Caco-2 (cell line): ENCODE measurements around the gene RFX2. TPM values are rescaled to one million over a fixed set of nuclear protein-coding genes. Genes with fewer than 3 reads are reported as not detected.

Experiments
- BruUV-seq: library from RNA; stranded (reverse); fragments of 400-500 nt; replicated peaks from 2 replicates; lab custom pipeline; 2021; lab: Mats Ljungman, UMichigan
- CTCF ChIA-PET: fragments of 300-600 bp; sonication (Branson Sonifier 250); formaldehyde crosslinking; loops from one replicate; lab custom pipeline; 2022; ENCODE audit warnings: antibody characterized with exemption; lab: Charles Lee
- POLR2A ChIA-PET: fragments of 300-600 bp; sonication (Branson Sonifier 250); formaldehyde crosslinking; loops from one replicate; lab custom pipeline; 2022; ENCODE audit warnings: antibody characterized with exemption; lab: Charles Lee
- DNase-seq, 2 experiments: peaks; one replicate each; pipeline versions ENCODE4 v3.0.0 to v3.0.0-alpha.2; 2020 to 2022
- H3K27me3 ChIP-seq: replicated peaks from 2 replicates; pipeline ENCODE4 v1.6.0; 2011; ENCODE audit warnings: low read length; ENCODE audit not compliant: control insufficient read depth, insufficient read depth
- H3K36me3 ChIP-seq: 2 replicates; pipeline ENCODE4 v1.5.1; 2011; ENCODE audit warnings: low read length; ENCODE audit not compliant: control insufficient read depth, insufficient read depth
- H3K4me1 ChIP-seq: fragments of 250-450 bp; sonication (Bioruptor Pico); 2 replicates; pipeline ENCODE4 v1.5.1; 2020; ENCODE audit warnings: mild to moderate bottlenecking
- H3K4me3 ChIP-seq: 2 replicates; pipeline ENCODE4 v1.5.1; 2011; ENCODE audit warnings: low read depth, mild to moderate bottlenecking, control low read depth, low read length
- H3K9me3 ChIP-seq: fragments of 250-450 bp; sonication (Bioruptor Pico); 2 replicates; pipeline ENCODE4 v1.5.1; 2020; ENCODE audit warnings: mild to moderate bottlenecking, moderate library complexity
- H3K27ac Mint-ChIP-seq: one replicate; pipeline ENCODE4 v1.8.0; 2022; ENCODE audit warnings: mixed read lengths; ENCODE audit not compliant: unreplicated experiment
- H3K27me3 Mint-ChIP-seq: one replicate; pipeline ENCODE4 v1.8.0; 2022; ENCODE audit warnings: mixed read lengths; ENCODE audit not compliant: insufficient read depth, unreplicated experiment
- H3K36me3 Mint-ChIP-seq: one replicate; pipeline ENCODE4 v1.8.0; 2022; ENCODE audit warnings: mild to moderate bottlenecking, mixed read lengths; ENCODE audit not compliant: insufficient read depth, unreplicated experiment
- H3K4me1 Mint-ChIP-seq: one replicate; pipeline ENCODE4 v1.8.0; 2022; ENCODE audit warnings: low read depth, mixed read lengths; ENCODE audit not compliant: unreplicated experiment
- H3K4me3 Mint-ChIP-seq: one replicate; pipeline ENCODE4 v1.8.0; 2022; ENCODE audit warnings: mild to moderate bottlenecking, moderate library complexity, mixed read lengths; ENCODE audit not compliant: unreplicated experiment
- H3K9me3 Mint-ChIP-seq: one replicate; pipeline ENCODE4 v1.8.0; 2022; ENCODE audit warnings: mixed read lengths; ENCODE audit not compliant: unreplicated experiment
- CTCF ChIP-seq, 2 experiments: fragments of 200-600 bp in 1 of 2; IDR thresholded peaks; 1 replicate in 1 of 2; 2 replicates in 1 of 2; pipeline versions ENCODE4 v1.5.1 to v1.8.0; 2011 to 2022; ENCODE audit warnings: antibody characterized with exemption in 1 of 2, control low read depth in 1 of 2, inconsistent platforms in 1 of 2, low read depth in 1 of 2, low read length in 1 of 2, mild to moderate bottlenecking in 1 of 2, moderate library complexity in 1 of 2; ENCODE audit not compliant: insufficient read depth in 1 of 2, severe bottlenecking in 1 of 2, unreplicated experiment in 1 of 2
- intact Hi-C: fragments of 100-400 bp; cut with micrococcal nuclease; formaldehyde crosslinking; loops from one replicate; pipeline ENCODE4 v1.10.0; 2022; ENCODE audit not compliant: unreplicated experiment
- total RNA-seq: library from RNA; stranded (reverse); gene quantifications from 2 replicates; pipeline ENCODE4 v1.2.3, GENCODE V29; 2022

The RFX2 gene
- total RNA-seq, 1 experiment from 2014 or later: 9.3 TPM

GRCh38 chr19:5996102-5996501 lies 114.2 kb downstream of the RFX2 start:
- no peak for DNase-seq
- no peak overlapping the region for H3K4me3 ChIP-seq
- Mint-ChIP-seq H3K27me3 (no peaks in the 10 kb centered on the region), H3K4me1 (no peaks in the 10 kb centered on the region), H3K36me3 (no peaks in the 10 kb centered on the region), H3K4me3 (no peak overlapping the region), H3K27ac (no peak overlapping the region), H3K9me3 (no peaks in the 10 kb centered on the region)
- CTCF ChIA-PET: no interaction called here
- H3K4me1 ChIP-seq: 0 out of 2 replicates have a peak, but pooled peaks cover 6% of the 10 kb centered on the region
- POLR2A ChIA-PET: no interaction called here
- TF ChIP-seq CTCF (IDR thresholded peaks at IDR 0.05; ENCODE audit: insufficient read depth in 1 of 2, low read depth in 1 of 2, low read length in 1 of 2, severe bottlenecking in 1 of 2, unreplicated experiment in 1 of 2): no peak
- no peaks in the 10 kb centered on the region for H3K27me3 ChIP-seq
- intact Hi-C loops: no loop called here
- BruUV-seq: no TSS peak
- H3K36me3 ChIP-seq: no peaks in the 10 kb centered on the region
- no peaks in the 10 kb centered on the region for H3K9me3 ChIP-seq

GRCh38 chr19:5995606-5996005 lies 114.7 kb downstream of the RFX2 start:
- no peaks in the 10 kb centered on the region for H3K36me3 ChIP-seq
- Mint-ChIP-seq H3K36me3 (no peaks in the 10 kb centered on the region), H3K4me3 (no peak overlapping the region), H3K27ac (no peak overlapping the region), H3K27me3 (no peaks in the 10 kb centered on the region), H3K4me1 (no peaks in the 10 kb centered on the region), H3K9me3 (no peaks in the 10 kb centered on the region)
- H3K4me3 ChIP-seq: no peak overlapping the region
- no peak for DNase-seq
- H3K27me3 ChIP-seq: no peaks in the 10 kb centered on the region
- ChIA-PET CTCF (no interaction called here), POLR2A (no interaction called here)
- intact Hi-C loops: no loop called here
- no TSS peak for BruUV-seq
- H3K9me3 ChIP-seq: no peaks in the 10 kb centered on the region
- H3K4me1 ChIP-seq: 0 out of 2 replicates have a peak, but pooled peaks cover 6% of the 10 kb centered on the region
- no peak for TF ChIP-seq CTCF (IDR thresholded peaks at IDR 0.05; ENCODE audit: insufficient read depth in 1 of 2, low read depth in 1 of 2, low read length in 1 of 2, severe bottlenecking in 1 of 2, unreplicated experiment in 1 of 2)

- H3K27me3 Mint-ChIP-seq: no peaks in the 10 kb centered on the region
- H3K4me3 Mint-ChIP-seq: no peak overlapping the region
- POLR2A ChIA-PET: no interaction called here
- Histone ChIP-seq H3K36me3 (no peaks in the 10 kb centered on the region), H3K4me1 (0 out of 2 replicates have a peak, but pooled peaks cover 6% of the 10 kb centered on the region), H3K9me3 (no peaks in the 10 kb centered on the region), H3K4me3 (no peak overlapping the region), H3K27me3 (no peaks in the 10 kb centered on the region)
- no peak overlapping the region for H3K27ac Mint-ChIP-seq
- intact Hi-C loops: no loop called here
- CTCF ChIA-PET: interaction anchor here (0.6 to 0.7 kb wide), 2 partner anchors 118 to 205 kb away, joined by 3 read pairs; no protein-coding TSS in a partner anchor
- no peaks in the 10 kb centered on the region for H3K4me1 Mint-ChIP-seq
- no peak for TF ChIP-seq CTCF (IDR thresholded peaks at IDR 0.05; ENCODE audit: insufficient read depth in 1 of 2, low read depth in 1 of 2, low read length in 1 of 2, severe bottlenecking in 1 of 2, unreplicated experiment in 1 of 2)
- BruUV-seq: no TSS peak
- no peaks in the 10 kb centered on the region for H3K36me3 Mint-ChIP-seq
- no peak for DNase-seq
- no peaks in the 10 kb centered on the region for H3K9me3 Mint-ChIP-seq
Observed at GRCh38 chr19:5994405-5995165, 115.7 kb downstream of the RFX2 start.
